SU-DHL-6 (cell line): Measurements from ENCODE around the gene FBLN2.

ENCODE experiments used
- EZH2phosphoT487 ChIP-seq: fragments of 200-600 bp; sonication (generic), shearing (Covaris generic); conservative IDR thresholded peaks from 2 replicates; pipeline ENCODE4 v1.6.1; 2018; ENCODE audit warnings: mild to moderate bottlenecking, antibody characterized with exemption, low read length, moderate library complexity, mixed read lengths
- TF ChIP-seq, protein P1 (sequence below): fragments of 200-600 bp; sonication (generic); IDR thresholded peaks from one replicate; pipeline ENCODE4 v1.5.1; 2017; ENCODE audit warnings: antibody characterized with exemption, mild to moderate bottlenecking, low read length, moderate library complexity; ENCODE audit not compliant: insufficient read depth, poor library complexity, severe bottlenecking

DNA sequence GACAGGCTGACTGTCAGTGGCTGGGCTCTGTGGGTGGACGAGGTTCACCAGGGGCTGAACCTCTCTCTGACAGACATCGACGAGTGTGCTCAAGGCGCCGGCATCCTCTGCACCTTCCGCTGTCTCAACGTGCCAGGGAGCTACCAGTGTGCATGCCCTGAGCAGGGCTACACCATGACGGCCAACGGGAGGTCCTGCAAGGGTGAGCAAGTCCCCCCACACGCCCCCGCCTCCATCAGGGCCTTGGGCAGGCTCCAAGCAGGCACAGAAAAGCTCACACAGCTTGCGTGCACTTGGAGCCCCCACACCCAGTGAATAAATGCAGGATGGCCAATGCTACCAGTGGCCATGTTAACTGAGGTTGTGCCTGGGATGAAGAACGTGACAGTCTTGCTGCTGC is 82.3 kb downstream of the FBLN2 start:
- TF ChIP-seq, protein P1, sequence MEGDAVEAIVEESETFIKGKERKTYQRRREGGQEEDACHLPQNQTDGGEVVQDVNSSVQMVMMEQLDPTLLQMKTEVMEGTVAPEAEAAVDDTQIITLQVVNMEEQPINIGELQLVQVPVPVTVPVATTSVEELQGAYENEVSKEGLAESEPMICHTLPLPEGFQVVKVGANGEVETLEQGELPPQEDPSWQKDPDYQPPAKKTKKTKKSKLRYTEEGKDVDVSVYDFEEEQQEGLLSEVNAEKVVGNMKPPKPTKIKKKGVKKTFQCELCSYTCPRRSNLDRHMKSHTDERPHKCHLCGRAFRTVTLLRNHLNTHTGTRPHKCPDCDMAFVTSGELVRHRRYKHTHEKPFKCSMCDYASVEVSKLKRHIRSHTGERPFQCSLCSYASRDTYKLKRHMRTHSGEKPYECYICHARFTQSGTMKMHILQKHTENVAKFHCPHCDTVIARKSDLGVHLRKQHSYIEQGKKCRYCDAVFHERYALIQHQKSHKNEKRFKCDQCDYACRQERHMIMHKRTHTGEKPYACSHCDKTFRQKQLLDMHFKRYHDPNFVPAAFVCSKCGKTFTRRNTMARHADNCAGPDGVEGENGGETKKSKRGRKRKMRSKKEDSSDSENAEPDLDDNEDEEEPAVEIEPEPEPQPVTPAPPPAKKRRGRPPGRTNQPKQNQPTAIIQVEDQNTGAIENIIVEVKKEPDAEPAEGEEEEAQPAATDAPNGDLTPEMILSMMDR = no peak
- no peak for TF ChIP-seq EZH2phosphoT487
